NCI-H128 (cell line): Measurements from ENCODE around the gene MYO5B.

Source experiments
- DNase-seq: peaks from one replicate; lab custom pipeline; 2025; ENCODE audit not compliant: unreplicated experiment; lab: John Stamatoyannopoulos, UW

The MYO5B gene

DNA sequence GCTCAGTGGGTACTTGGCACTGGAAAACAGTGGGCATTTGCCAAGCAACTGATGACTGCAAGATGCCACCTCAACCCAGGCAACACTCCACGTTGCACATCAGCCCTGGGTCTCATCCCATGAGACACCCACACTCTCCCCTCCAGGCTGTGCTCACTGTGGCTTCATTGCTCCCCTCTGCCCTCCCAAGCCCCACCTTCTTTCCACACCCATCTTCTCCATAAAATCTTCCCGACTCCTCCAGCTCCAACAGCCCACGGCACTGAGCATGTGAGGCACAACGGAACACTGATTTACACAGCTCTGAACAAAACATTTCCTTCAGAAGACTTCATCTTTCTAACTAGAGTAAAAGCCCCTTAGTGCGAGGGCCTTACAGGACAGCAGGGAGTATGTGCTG is 263.8 kb downstream of the MYO5B start:
- no peak for DNase-seq

DNA sequence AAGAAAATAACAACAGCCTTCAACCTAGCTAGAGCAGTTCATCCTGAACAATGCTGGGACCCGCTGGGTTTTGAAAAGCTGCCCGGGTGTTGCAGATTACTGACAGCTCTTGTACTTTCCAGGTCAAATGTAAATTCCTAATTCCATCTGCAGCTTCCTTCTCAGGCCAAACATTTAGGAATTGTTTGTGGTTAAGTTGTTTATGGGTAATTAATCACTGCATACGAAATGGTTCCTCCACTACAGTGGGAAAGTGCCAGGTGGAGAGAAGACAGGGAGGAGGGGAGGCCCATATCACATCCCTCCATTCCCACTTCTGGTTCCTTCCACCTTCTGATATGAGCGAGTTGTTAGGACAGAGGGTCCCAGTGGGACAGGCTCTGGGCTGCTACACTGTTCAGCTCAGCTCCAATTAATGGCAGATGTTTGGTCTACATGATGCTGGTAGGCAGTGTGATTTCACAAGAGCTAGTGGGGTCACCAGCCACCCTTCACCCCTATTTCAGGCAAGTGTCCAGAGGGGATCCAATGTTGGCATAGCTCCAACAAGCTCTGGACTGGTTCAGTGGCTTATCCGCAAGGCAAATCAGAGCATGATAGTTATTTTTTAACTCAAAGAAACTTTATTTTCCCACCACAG is 268.7 kb downstream of the MYO5B start:
- no peak for DNase-seq

DNA sequence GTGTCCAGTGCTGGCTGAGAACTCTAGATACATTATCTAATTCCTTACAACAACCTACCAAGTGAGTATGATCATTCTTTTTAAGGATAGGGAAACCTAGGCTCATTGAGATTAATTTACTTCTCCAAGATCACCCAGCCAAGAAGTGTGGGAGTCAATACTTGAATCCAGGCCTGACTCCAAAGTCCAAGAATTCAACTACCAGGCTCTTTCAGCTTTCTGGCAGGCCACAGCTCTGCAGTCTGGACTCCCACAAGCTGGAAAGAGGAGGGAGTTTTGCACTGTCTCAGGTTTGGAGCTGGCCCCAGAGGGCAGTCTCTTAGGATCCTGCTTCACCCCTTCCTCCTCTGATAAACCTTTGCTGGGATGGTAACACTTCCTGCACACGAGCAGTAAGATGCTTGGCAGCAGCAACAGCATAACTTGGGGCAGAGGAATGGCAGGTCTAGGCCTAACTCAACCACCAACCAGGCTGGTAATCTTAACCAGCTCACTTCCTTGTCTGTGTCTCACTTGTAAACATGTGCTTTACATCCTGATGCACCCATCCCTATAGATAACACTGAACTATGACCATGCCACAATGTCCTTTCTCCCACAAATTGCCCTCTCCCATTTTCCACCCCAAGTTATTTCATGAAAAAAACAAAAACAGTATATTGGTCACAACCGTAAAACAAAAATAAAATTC is 270.5 kb downstream of the MYO5B start:
- no peak for DNase-seq

DNA sequence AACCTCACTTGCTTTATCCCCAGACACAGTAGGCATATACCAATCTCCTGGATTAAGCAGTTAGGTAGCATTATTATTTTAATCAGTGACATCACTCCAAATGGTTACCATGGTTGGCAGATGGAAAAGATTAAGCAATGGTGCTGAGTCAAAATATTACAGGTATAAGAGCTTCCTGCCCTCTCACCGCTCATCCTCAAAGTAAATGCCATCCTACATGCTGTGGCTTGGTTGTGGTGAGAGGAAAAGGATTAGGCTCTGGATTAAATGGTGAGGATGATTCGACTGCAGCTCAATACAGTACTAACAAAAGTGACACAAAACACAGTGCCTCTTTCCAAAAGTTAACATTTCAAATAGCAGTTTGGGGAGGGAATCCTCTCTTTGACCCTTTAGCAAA is 272.7 kb downstream of the MYO5B start:
- no peak for DNase-seq

DNA sequence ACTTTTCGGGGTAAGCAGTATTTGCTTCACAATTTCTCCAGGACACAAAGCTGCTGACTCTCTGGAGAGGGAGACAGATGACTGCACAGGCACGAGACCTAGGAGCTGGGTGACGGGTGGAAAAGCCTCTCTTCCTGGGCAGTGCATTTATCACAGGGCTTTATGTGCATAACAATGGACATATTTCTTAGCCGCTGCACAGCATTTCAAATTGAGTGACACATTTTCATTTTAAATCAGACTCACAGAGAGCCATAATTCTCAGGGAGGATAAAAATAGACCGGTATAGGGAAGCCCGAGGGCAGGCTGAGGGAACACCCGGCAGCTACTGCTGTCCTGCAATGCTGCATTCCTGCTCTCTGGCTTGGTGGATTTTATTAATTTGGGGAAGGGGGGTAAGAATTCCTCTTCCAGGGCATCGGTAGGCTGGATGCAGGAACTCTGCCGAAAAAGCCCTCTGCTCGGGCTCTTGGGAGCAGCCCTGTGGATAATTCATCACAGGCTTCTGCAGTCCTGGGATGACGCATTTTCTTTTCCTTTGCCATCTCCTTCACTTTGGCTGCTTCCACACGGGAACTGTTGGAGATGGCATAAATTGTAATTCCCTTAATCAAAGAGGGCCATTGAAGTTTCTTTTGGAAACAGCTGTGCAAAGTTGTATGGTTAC is 273.5 kb downstream of the MYO5B start:
- no peak for DNase-seq

DNA sequence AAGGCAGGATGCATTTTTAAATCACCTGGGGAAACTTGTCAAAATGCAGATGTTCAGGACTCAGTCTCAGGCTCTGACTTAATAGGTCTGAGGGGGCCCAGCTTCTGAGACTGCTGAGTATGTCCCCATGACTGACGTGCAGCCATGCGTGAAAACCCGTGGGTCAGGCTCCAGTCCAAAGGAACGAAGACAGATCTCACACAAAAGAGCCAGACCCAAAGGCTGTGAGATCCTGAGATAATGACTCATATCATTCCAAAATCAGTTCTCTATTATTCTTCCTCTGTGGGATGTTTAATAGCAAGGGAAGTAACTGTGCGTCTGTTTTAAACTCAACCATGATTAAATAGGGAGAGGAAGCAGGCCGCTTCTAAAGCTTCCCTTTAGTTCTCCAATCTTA is 274.2 kb downstream of the MYO5B start:
- DNase-seq = no peak

DNA sequence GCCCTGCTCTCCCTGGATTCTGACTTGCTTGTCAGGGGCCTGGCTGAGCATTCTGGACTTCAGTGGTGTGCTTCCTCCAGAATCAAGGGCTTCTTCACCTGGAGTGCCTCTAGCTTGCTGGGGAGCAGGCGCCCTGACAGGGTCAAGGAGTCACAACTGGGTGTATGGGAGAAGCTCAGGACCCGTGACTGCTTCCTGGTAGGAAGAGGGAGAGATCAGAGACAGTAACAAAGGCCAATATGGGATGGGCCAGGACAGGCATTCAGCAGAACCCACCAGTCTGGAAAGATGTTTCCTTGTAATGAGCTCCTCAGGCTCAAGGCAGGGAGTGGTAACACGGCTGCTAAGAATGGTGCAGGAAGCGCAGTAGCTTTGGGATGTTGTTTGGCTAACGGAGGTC is 277.2 kb downstream of the MYO5B start:
- no peak for DNase-seq

DNA sequence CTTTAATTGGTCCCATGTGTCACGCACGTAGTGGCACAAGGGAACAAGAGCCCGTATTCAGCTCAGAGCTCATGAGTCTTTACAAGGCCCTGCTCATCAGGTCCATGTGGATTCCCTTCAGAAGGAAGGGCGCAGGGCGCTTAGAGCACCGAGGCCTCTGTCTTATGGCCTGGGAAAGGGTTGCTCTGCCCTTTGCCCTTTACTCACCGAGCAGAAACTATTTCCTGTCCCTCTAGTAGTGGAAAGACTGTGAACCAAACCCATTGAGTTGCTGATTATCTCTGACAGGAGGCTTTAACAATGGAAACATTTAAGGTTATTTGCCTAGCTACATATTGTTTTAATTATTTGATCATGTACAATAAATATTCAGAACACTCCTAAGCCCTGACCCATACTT is 279.6 kb downstream of the MYO5B start:
- no peak for DNase-seq

DNA sequence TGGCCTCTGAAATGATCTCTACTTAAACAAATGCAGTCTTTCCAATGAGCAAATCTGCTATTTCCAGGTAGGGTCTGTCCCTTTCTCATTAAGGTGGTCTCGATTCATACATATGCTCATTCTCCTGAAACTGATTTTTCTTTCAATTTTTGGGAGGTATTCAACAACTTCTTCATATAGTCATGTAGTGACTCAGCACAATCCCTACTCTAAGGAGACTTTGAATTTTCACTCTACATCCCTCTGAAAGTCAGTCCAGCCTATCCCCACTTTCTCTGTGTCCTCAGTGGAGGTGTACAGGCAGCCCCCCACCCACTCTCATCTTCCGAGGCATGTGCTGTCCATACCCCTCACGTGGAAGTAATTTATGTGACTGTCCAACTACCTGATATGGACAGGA is 281.7 kb downstream of the MYO5B start:
- no peak for DNase-seq

DNA sequence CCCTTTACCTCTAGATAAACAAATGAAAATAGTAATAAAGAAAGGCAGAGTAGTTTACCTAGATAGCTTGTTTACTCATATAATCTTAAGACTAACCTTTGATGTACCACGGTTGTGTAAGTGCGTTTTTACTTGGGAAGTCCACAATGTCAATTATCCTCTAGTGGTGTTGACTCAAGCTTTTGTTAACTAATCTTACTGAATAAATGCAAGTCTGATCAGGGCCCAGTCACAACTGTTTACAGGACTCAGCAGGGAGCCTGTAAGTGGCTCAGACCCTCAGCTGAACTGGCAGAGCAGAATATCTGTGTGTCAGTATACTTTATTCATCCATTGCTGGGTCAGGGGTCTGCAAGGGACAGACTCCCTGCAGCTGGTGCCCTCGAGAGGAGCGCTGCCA is 283.5 kb downstream of the MYO5B start:
- no peak for DNase-seq

DNA sequence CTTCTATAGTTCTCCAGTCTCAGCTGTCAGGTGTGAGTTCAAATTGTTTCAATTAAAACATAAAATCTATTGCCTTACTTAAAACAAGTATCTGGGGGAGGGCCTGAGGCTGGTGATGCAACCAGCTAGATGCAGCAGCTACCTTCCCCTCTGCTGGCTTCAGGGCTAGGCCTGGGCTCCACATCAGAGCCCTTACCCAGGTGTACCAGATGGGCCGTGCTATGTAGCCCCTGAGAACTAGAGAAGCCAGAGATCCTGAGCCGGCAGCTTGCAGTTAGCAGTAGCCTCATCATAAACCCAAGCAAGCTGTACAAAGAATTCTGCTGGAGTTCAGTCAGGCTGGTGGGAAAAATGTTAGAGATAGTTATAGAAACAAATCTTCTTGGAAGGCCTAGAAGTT is 284.0 kb downstream of the MYO5B start:
- DNase-seq = no peak

DNA sequence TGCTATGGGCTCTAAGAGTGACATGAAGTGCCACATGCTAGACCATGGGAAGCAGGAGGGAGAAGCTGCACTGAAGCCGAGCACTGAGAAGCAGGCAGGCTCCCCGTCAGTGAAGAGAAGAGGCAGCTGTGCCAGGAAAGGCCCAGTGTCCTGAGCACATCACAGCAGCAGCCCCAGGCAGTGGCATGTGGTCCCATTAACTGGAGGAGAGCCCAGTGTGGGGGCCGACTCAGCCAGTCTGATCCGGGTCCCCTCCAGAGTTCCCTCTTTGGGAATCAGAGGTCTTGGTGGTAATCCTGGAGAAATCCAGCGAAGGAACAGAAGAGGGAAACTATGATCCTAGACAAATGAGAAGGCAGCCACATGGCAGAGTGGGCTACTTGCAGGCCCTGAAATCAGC is 284.9 kb downstream of the MYO5B start:
- DNase-seq = no peak

DNA sequence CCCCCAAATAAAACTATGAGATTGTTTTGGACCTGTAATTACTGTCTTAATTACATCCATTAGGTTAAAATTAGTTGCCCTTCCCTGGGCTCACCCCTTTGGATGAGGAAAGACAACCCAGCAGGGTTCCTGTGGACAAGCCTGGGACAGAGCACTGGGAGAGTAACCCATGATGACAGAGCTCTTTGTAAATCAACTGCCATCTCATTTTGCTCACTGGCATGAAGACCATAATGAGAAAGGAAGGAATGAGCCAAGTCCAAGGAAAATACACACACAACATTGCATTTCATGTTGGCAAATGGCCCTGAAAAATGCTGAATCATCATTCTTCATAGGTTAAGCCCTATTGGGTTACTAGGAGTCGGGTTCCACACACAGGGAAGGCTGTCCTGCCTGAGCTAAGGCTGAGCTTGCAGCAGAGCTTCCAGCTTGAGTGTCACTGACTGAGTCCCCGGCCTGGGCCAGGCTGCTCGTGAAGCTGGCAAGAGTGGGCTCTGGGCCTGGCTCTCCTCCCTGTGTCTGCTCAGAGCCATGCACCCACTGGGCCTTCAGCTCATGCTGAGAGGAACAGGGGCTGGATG is 287.5 kb downstream of the MYO5B start:
- no peak for DNase-seq

DNA sequence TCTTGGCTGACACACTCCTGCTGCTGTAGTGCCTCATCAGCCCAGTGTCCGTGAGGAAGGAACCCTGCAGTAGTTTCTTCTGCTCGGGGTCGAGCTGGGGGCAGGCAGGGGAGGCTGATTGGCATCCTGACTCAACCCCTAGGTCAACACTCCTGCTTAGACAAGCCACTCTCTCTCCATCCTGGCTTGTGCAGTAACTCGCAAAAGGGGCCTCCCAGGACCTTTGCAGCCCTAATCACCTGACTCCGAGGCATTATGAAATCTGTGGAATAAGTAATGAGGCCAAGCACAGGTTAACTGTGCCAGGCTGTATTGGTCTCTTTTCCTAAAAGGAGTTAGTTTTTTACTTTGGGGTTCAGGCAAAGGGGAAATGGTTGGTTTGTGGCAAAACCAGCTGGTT is 289.2 kb downstream of the MYO5B start:
- DNase-seq = no peak

DNA sequence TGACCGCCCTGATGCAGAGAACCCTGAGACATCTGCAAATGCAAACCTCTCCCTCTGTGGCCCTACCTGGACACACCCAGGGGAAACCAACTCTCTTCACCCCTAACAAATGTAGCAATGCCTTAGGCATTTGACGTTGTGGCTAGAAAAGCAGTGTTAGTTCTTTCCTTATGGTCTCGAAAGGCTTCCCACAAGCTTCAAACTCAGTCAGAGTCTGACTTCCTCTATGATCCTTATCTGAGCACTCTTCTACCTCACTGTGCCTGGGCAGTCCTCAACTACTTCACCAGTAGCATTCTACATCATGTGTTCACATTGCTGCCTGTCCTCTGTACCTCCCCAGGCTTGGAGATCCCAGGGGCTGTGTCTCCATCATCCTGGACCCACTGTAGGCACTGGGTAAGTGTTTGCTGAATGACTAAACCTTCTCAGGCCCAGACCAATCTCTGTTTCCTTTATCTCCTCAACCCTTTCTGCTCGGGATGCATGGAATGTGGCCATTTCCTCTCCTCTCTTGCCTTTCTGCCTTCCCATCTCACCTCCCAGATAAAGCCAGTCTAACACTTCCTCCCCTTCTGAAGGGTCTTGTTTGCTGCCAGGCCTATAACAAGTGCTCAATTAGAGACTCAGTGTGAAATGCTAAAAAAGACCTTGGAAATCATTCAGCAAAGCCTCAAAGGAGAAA is 289.9 kb downstream of the MYO5B start:
- DNase-seq = no peak

DNA sequence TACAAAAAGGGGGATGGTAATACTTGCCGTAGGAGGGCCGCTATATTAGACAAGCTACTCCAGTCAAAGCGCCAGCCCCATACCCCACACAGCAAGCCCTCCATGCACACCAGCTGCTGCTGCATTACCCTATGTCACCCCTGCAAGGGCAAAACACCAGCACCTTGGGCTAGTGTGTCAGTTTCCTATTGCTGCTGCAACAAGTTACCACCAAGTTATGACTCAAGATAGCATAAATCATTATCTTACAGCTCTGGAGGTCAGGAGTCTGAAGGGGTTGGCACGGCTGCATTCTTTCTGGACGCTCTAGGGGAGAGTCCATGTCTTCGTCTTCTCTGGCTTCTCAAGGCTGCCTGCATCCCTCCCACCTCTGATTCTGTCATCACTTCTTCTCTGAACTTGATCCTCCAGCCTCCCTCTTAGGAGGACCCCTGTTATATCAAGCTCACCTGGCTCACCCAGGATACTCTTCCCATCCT is 293.0 kb downstream of the MYO5B start:
- DNase-seq = no peak

DNA sequence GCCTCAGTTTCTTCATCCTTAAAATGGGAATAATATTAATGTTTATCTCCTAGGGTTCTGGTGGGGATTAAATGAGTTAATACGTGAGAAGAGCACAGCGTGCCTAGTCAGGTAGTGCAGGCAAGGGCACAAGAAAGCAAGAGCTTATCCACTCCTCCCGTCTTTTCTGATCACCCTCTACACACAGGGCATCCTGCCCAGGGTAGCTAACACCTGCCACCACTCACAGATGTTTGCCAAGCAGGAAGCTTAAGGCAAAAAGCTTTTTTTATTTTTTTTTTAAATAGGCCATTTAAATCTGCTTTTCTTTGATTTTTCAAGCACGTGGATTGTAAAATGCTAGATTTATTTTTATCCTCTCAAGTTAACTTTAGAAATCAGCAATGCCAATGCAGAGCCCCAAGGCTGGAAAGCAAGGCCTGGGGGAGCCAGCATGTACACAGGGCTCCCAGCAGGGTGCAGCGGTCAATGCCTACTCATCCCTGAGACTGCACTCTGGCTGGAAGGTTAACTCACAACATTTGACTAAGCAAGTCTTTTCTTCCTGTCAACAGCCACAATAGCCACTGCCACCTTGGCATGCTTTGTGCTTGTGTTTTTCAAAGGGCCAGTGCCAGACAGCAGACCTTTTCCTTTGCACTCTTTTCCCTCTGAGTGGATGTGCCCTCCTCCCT is 295.2 kb downstream of the MYO5B start:
- DNase-seq = no peak

DNA sequence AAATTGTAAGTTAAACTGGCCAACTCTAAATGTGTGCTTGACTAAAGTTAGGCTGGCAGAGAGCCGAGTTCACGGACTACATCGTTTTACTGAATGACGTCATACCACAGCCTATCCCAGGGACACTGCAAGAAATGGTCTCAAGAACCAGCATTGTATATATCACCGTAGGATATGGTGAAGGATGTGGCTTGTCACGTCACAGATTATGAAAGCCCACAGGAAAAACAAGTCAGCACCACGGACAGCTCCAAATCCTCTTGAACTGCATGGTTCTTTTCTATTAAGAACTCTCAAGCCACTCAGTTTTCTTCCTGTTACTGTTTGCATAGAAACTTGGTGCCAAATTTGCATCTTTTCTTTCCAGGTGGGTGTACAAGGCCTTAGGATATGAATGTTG is 296.5 kb downstream of the MYO5B start:
- DNase-seq = no peak

DNA sequence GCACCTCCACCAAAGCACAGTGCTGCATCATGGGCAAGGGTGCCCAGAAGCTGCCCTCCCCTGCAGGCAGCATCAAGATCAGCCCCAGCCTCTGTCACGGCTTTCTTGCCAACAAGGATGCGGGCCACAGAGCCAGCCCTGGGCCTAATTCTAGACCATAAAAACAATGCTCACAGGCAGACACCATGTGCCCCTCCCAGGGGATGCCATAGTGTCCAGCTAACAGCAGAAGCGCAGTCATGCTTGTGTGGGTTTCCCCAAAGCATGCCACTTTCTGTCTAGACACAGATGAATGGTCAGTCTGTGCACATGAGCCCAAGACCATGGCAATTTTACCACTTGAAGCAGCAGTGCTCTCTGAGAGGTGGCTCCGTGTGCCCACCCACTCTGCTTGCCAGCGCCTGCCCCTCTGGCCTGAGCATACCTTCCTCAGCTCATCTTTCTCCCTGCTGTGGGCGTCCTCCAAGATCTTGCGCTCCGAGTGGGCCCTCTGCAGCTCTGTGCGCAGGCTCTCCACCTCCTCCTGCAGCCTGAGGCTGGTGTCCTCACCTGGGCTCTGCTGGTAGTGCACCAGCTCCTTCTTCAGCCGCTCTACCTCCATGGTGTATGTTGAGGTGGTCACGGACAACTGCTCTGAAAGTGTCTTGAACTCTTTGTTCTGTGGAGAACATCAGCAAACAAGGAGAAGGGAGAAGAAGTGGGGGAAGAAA is 300.3 kb downstream of the MYO5B start:
- no peak for DNase-seq

DNA sequence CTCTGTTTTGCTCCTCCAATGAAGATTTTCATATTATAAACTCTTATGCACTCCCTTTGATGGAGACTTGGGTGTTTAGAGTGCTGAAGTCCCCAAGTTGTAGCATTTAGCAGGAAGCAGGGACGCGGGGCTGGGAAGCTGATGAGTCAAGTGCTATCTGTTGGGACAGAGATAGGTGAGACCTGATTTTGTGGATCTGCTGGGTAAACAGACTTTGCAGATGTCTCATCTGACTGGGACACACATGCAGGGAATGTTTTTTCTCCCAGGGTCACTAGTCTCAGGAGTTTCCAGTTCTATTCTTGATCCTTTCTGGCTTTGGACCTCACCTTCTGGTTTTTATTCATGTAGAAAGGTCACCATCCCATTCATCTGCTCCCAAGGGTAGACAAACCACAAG is 301.9 kb downstream of the MYO5B start:
- DNase-seq = no peak
